Measurements from ENCODE around the gene EDNRA.

The EDNRA gene

GRCh38 chr4:147533331-147533730, 52.4 kb downstream of the EDNRA start:
- TF ChIP-seq CTCF (IDR thresholded peaks at IDR 0.05; ENCODE audit: insufficient read depth, low read length, missing control alignments): no peak
- no peak overlapping the region for H3K4me3 ChIP-seq (ENCODE audit: low read depth, low read length)
- CTCF ChIA-PET: interaction anchor here (2.0 to 3.7 kb wide), 2 partner anchors 14 to 422 kb away, joined by 4 to 22 read pairs; no protein-coding TSS in a partner anchor
- no peak for DNase-seq (ENCODE audit: low read depth, low spot score)
- POLR2A ChIA-PET: no interaction called here

DNA sequence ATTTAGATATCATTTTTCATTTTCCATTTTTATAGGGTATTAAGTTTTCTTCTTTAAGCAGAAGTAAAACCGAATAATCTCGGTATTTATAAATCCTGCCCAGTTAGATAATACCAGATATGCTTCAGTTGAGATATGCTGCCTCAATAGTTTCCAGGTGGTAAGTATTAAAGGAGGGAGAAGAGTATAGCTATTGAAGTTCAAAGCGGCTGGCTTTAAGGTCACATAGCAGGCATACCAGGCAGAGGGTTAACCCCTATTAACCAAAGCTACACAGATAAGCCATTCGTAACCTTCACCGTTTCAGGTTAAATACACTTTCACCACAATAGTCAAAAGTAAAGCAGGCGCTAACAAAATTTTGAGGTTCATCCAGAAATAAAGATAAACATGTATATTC, 54.2 kb downstream of the EDNRA start:
- no peak for DNase-seq (ENCODE audit: low read depth, low spot score)

DNA sequence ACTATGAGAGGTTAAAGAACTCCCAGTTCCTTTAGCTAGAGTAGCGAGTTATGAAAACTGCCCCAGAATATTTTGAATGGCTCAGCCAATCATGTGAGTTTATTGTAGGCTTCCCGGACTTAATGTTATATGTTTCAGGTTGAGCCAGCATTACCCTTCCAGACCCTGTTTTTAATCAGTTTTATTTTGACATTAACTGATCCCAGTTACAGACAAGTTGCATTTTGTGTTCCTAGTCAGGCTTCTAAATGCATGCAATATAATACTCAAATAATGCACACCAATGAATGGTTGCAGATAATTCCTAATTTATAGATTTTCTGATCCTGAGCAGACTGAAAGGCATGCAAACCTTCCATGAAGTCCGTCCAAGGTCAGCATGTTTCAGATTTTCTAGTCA, 57.8 kb downstream of the EDNRA start:
- no peak overlapping the region for H3K4me3 ChIP-seq (ENCODE audit: low read depth, low read length)
- TF ChIP-seq CTCF (IDR thresholded peaks at IDR 0.05; ENCODE audit: insufficient read depth, low read length, missing control alignments): no peak
- ChIA-PET POLR2A (no interaction called here), CTCF (interaction anchor here (1.2 to 4.7 kb wide), 2 partner anchors 20 to 51 kb away, joined by 3 to 26 read pairs; no protein-coding TSS in a partner anchor)
- DNase-seq (ENCODE audit: low read depth, low spot score): no peak

More for the DNA sequence above, 54.2 kb downstream of the EDNRA start:
- ChIA-PET CTCF (interaction anchor here (1.1 to 3.7 kb wide), 3 partner anchors 14 to 424 kb away, joined by 3 to 22 read pairs (median 4); no protein-coding TSS in a partner anchor), POLR2A (no interaction called here)
- no peak overlapping the region for H3K4me3 ChIP-seq (ENCODE audit: low read depth, low read length)
- TF ChIP-seq CTCF (IDR thresholded peaks at IDR 0.05; ENCODE audit: insufficient read depth, low read length, missing control alignments): no peak

- POLR2A ChIA-PET: no interaction called here
- no peak for DNase-seq (ENCODE audit: low read depth, low spot score)
- no peak for TF ChIP-seq CTCF (IDR thresholded peaks at IDR 0.05; ENCODE audit: insufficient read depth, low read length, missing control alignments)
- no peak overlapping the region for H3K4me3 ChIP-seq (ENCODE audit: low read depth, low read length)
- CTCF ChIA-PET: interaction anchor here (0.8 to 4.7 kb wide), 3 partner anchors 9 to 49 kb away, joined by 3 to 26 read pairs (median 3); no protein-coding TSS in a partner anchor
Observed at GRCh38 chr4:147539959-147540358, 59.1 kb downstream of the EDNRA start.

GRCh38 chr4:147542229-147542990, 61.5 kb downstream of the EDNRA start:
- no peak for DNase-seq (ENCODE audit: low read depth, low spot score)
- CTCF ChIA-PET: interaction anchor here (1.0 to 1.6 kb wide), 3 partner anchors 16 to 323 kb away, joined by 3 to 4 read pairs (median 3); no protein-coding TSS in a partner anchor
- H3K4me3 ChIP-seq (ENCODE audit: low read depth, low read length): no peak overlapping the region
- POLR2A ChIA-PET: no interaction called here
- TF ChIP-seq CTCF (IDR thresholded peaks at IDR 0.05; ENCODE audit: insufficient read depth, low read length, missing control alignments): no peak

DNA sequence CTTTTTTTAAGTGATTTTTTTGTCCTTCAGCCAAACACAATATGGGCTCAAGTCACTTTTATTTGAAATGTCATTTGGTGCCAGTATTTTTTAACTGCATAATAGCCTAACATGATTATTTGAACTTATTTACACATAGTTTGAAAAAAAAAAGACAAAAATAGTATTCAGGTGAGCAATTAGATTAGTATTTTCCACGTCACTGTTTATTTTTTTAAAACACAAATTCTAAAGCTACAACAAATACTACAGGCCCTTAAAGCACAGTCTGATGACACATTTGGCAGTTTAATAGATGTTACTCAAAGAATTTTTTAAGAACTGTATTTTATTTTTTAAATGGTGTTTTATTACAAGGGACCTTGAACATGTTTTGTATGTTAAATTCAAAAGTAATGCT, 62.1 kb downstream of the EDNRA start:
- no peak overlapping the region for H3K4me3 ChIP-seq (ENCODE audit: low read depth, low read length)
- no peak for DNase-seq (ENCODE audit: low read depth, low spot score)
- TF ChIP-seq CTCF (IDR thresholded peaks at IDR 0.05; ENCODE audit: insufficient read depth, low read length, missing control alignments): no peak
- CTCF ChIA-PET: interaction anchor here (1.0 to 1.6 kb wide), 3 partner anchors 17 to 323 kb away, joined by 3 to 4 read pairs (median 3); no protein-coding TSS in a partner anchor
- POLR2A ChIA-PET: no interaction called here
